Suprapubic skin (tissue), 4 donors: ENCODE measurements around the gene PRKCE. TPM values are rescaled to one million over a fixed set of nuclear protein-coding genes. Genes with fewer than 3 reads are reported as not detected.
A peak's percentile ranks its signal among the peaks of the same experiment; 100 is the strongest.

ENCODE experiments used
- DNase-seq, 2 donors: peaks; one replicate each; pipeline ENCODE4 v3.0.0-alpha.2; 2019; ENCODE audit warnings: low spot score in 2 of 2
- H3K27ac ChIP-seq: fragments of 200-600 bp; sonication (generic); one replicate; pipeline ENCODE4 v1.5.1; 2019
- H3K27me3 ChIP-seq: fragments of 200-600 bp; sonication (generic); one replicate; pipeline ENCODE4 v1.5.1; 2019
- H3K36me3 ChIP-seq: fragments of 200-600 bp; sonication (generic); one replicate; pipeline ENCODE4 v1.5.1; 2019
- H3K4me1 ChIP-seq: fragments of 200-600 bp; sonication (generic); one replicate; pipeline ENCODE4 v1.5.1; 2019
- H3K4me3 ChIP-seq: fragments of 200-600 bp; sonication (generic); one replicate; pipeline ENCODE4 v1.5.1; 2019; ENCODE audit warnings: mild to moderate bottlenecking
- H3K9me3 ChIP-seq: fragments of 200-600 bp; sonication (generic); one replicate; pipeline ENCODE4 v1.5.1; 2019
- CTCF ChIP-seq, 2 donors: fragments of 200-600 bp in 1 of 2; fragments of 450-650 bp in 1 of 2; sonication (generic) in 1 of 2; IDR thresholded peaks; one replicate each; pipeline ENCODE4 v1.5.1; 2016 to 2019; ENCODE audit warnings: antibody characterized with exemption in 2 of 2, mild to moderate bottlenecking in 1 of 2, moderate library complexity in 1 of 2
- EP300 ChIP-seq: sonication (generic); formaldehyde crosslinking; IDR thresholded peaks from one replicate; pipeline ENCODE4 v1.6.1; 2017; ENCODE audit warnings: antibody characterized with exemption
- POLR2A ChIP-seq, 2 donors: fragments of 450-650 bp; IDR thresholded peaks; one replicate each; pipeline ENCODE4 v1.6.1; 2017; ENCODE audit warnings: antibody characterized with exemption in 2 of 2, mild to moderate bottlenecking in 2 of 2, moderate library complexity in 2 of 2
- POLR2AphosphoS5 ChIP-seq, 3 donors: sonication (generic); formaldehyde crosslinking; IDR thresholded peaks; one replicate each; pipeline ENCODE4 v1.6.1; 2017; ENCODE audit warnings: antibody characterized with exemption in 3 of 3
- WGBS: methylation state at CpG from one replicate; pipeline ENCODE4 v1.1.5; 2018; 5-methylcytosine and 5-hydroxymethylcytosine counted together
- total RNA-seq, 4 donors: library from RNA; depleted of rRNA; stranded (reverse); fragments of >200 nt; gene quantifications; one replicate each; pipeline ENCODE4 v1.1.0, GENCODE V29; 2016

The PRKCE gene
- total RNA-seq, 4 donors from 2014 or later = 7.9 to 18.3 (median 12.5) TPM

- TF ChIP-seq POLR2AphosphoS5 (IDR thresholded peaks at IDR 0.05) (peak in 1 of 3 donors; percentile 44), POLR2A (IDR thresholded peaks at IDR 0.05) (no peak)
- WGBS = 22% methylated on average over 8 of the region's 8 CpGs
- no peaks in the 10 kb centered on the region for H3K9me3 ChIP-seq
- H3K4me1 ChIP-seq = peaks cover 26% of the 10 kb centered on the region
- H3K27ac ChIP-seq = peak overlapping the region; percentile 25
- H3K4me3 ChIP-seq = peak overlapping the region; percentile 26
- no peaks in the 10 kb centered on the region for H3K36me3 ChIP-seq
- no peaks in the 10 kb centered on the region for H3K27me3 ChIP-seq
- DNase-seq = peak; percentile 84
Observed at GRCh38 chr2:45860136-45861121, 209.0 kb downstream of the PRKCE start.

GRCh38 chr2:45862843-45863242, 211.4 kb downstream of the PRKCE start:
- no peak for DNase-seq
- Histone ChIP-seq H3K4me3 (no peak overlapping the region), H3K36me3 (no peaks in the 10 kb centered on the region), H3K9me3 (no peaks in the 10 kb centered on the region), H3K27ac (no peak overlapping the region), H3K27me3 (no peaks in the 10 kb centered on the region), H3K4me1 (peaks cover 18% of the 10 kb centered on the region)
- TF ChIP-seq EP300 = no peak
- TF ChIP-seq POLR2AphosphoS5 (IDR thresholded peaks at IDR 0.05) = no peak
- TF ChIP-seq POLR2A (IDR thresholded peaks at IDR 0.05) = no peak
- TF ChIP-seq CTCF (IDR thresholded peaks at IDR 0.05) = no peak
- WGBS = 89% methylated on average over 1 of the region's 2 CpGs

GRCh38 chr2:45864121-45864520, 212.6 kb downstream of the PRKCE start:
- TF ChIP-seq POLR2AphosphoS5 (IDR thresholded peaks at IDR 0.05) (no peak), POLR2A (IDR thresholded peaks at IDR 0.05) (no peak), EP300 (no peak), CTCF (IDR thresholded peaks at IDR 0.05) (no peak)
- WGBS = 91% methylated on average over 4 of the region's 4 CpGs
- Histone ChIP-seq H3K36me3 (no peaks in the 10 kb centered on the region), H3K4me1 (peaks cover 18% of the 10 kb centered on the region), H3K4me3 (no peak overlapping the region), H3K27ac (no peak overlapping the region), H3K27me3 (no peaks in the 10 kb centered on the region), H3K9me3 (no peaks in the 10 kb centered on the region)
- no peak for DNase-seq

GRCh38 chr2:45867349-45867748, 215.9 kb downstream of the PRKCE start:
- Histone ChIP-seq H3K4me3 (no peak overlapping the region), H3K4me1 (no peaks in the 10 kb centered on the region), H3K36me3 (no peaks in the 10 kb centered on the region), H3K27me3 (no peaks in the 10 kb centered on the region), H3K27ac (no peak overlapping the region), H3K9me3 (no peaks in the 10 kb centered on the region)
- 65% methylated on average over 3 of the region's 3 CpGs for WGBS
- TF ChIP-seq EP300 = no peak
- TF ChIP-seq POLR2A (IDR thresholded peaks at IDR 0.05) = no peak
- no peak for TF ChIP-seq POLR2AphosphoS5 (IDR thresholded peaks at IDR 0.05)
- no peak for TF ChIP-seq CTCF (IDR thresholded peaks at IDR 0.05)
- DNase-seq = no peak

GRCh38 chr2:45867800-45868199, 216.3 kb downstream of the PRKCE start:
- H3K27ac ChIP-seq = no peak overlapping the region
- no peaks in the 10 kb centered on the region for H3K36me3 ChIP-seq
- H3K27me3 ChIP-seq = no peaks in the 10 kb centered on the region
- no peaks in the 10 kb centered on the region for H3K4me1 ChIP-seq
- no peak for DNase-seq
- no peaks in the 10 kb centered on the region for H3K9me3 ChIP-seq
- TF ChIP-seq POLR2AphosphoS5 (IDR thresholded peaks at IDR 0.05) (no peak), EP300 (no peak), CTCF (IDR thresholded peaks at IDR 0.05) (no peak), POLR2A (IDR thresholded peaks at IDR 0.05) (no peak)
- H3K4me3 ChIP-seq = no peak overlapping the region
- WGBS = 76% methylated on average over 4 of the region's 4 CpGs
